Cardiac septum (tissue), 1 donor: Measurements from ENCODE around the gene HSPB9. TPM values are rescaled to one million over a fixed set of nuclear protein-coding genes. Genes with fewer than 3 reads are reported as not detected.

ENCODE experiments used
- DNase-seq: peaks from one replicate; pipeline ENCODE4 v3.0.0-alpha.2; 2020; ENCODE audit warnings: low spot score
- intact Hi-C: fragments of 100-400 bp; cut with DNase I; formaldehyde crosslinking; loops from one replicate; pipeline ENCODE4 v1.14.0; 2022
- long read RNA-seq: library from polyadenylated mRNA; unstranded; transcript quantifications from one replicate; pipeline ENCODE4 v2.0.0, GENCODE V29; 2021
- total RNA-seq: library from RNA; stranded (reverse); fragmentation: NEBNext Ultra II Directional; extraction: Animal tissue kit (Norgen Biotek cat#: 25700); gene quantifications from one replicate; pipeline ENCODE4 v1.2.1, GENCODE V29; 2021
- donor health status: DM: no; HTN: no; CAD: no.

HSPB9 gene
- total RNA-seq, result not detected
- long read RNA-seq, partial matches to known transcripts, result 0 of 2 reads
- long read RNA-seq, other reads (novel, unspliced or antisense), result 0 of 2 reads

- intact Hi-C loops, result no loop called here
- no peak for DNase-seq
These were observed at the start of gene HSPB9 for GRCh38 chr17:42122371-42123303. Gene HSPB9, plus strand, starts transcription at chr17:42122804. Its CDS starts 47 bp downstream, at chr17:42122851.

GRCh38 chr17:42075789-42076188, 46.8 kb upstream of the HSPB9 start:
- intact Hi-C loops, result no loop called here
- DNase-seq, result no peak

GRCh38 chr17:42076797-42077559, 45.6 kb upstream of the HSPB9 start:
- DNase-seq, result no peak
- intact Hi-C loops, result no loop called here

- no peak for DNase-seq
- intact Hi-C loops, result no loop called here
These were observed 44.8 kb upstream of the HSPB9 start for GRCh38 chr17:42077755-42078154.

- intact Hi-C loops, result no loop called here
These were observed 44.1 kb upstream of the HSPB9 start for GRCh38 chr17:42078396-42079043.

GRCh38 chr17:42079541-42079940, 43.1 kb upstream of the HSPB9 start:
- intact Hi-C loops, result no loop called here
- no peak for DNase-seq

More at GRCh38 chr17:42078396-42079043, 44.1 kb upstream of the HSPB9 start:
- DNase-seq, result no peak

DNA sequence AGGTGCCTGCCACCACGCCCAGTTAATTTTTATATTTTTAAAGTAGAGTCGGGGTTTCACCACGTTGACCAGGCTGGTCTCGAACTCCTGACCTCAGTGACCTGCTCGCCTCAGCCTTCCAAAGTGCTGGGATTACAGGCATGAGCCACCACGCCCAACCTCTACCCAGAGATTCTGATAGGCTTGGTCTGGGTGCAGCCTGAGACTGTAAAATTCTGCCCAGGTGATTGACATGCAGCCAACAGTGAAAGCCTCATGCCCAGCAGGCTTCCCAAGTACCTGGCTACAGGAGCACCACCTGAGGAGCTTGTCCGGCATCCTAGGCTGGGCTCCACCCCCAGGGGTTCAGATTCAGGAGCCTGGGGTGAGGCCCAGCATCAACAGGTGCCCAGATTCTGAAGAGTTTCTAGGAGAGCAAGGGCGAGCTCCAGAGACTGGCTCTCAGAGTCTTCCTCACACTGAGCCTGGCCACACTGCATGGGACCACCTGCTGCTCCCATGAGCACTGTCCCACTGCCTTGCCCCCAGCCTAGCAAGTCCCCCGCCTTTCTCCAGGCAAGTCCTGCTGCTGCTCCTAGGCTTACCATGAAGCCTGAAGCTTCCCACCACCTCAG, 41.0 kb upstream of the HSPB9 start:
- intact Hi-C loops, result no loop called here

DNA sequence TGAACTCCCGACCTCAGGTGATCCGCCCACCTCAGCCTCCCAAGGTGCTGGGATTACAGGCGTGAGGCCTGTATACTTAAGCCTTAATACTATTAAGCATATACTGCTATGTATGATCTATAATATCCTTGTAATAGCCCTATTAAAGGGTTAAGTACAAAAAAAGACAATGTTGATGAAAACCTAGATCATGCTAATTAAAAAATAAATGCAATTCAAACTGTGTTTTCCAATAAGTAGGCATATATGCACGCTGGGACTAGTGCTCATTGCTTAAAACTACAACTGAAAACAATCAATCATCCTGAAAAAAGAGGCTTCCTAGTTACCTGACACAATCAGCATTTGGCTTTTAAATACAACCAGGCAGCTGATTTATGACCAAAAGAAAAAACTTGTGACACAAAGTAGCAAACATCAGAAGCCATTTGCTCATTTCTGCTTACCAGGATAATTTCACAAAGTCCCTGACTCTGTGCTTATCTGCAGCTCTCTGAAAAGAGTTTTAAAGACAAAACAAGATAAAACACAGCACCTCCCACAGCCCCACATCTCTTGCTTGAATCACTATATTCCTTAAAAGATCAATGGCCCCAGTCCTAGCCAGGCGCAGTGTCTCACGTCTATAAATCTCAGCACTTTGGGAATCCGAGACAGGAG, 35.4 kb upstream of the HSPB9 start:
- intact Hi-C loops, result no loop called here
- no peak for DNase-seq

More for the DNA sequence above, 41.0 kb upstream of the HSPB9 start:
- DNase-seq, result no peak

- intact Hi-C loops, result no loop called here
These were observed 34.6 kb upstream of the HSPB9 start for GRCh38 chr17:42087736-42088705.

DNA sequence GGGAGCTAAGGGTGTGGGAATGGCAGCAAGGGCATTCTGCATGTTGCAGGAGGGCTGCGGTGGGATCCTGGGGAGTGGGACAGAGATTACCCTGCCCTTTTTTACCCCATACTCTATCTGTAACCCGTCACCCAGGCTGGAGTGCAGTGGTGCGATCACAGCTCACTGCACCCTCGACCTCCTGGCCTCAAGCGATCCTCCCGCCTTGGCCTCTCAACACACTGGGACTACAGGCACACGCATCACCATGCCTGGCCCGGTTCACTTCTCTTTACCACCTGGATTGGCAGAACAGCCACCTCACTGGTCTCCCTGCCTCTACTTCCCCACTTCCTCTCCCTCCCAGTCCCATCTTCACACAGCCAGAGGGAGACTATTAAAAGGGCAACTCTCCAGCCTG, 33.9 kb upstream of the HSPB9 start:
- DNase-seq, result no peak
- intact Hi-C loops, result no loop called here

More at GRCh38 chr17:42087736-42088705, 34.6 kb upstream of the HSPB9 start:
- DNase-seq, result no peak

- intact Hi-C loops, result no loop called here
- DNase-seq, result no peak
These were observed 31.4 kb upstream of the HSPB9 start for GRCh38 chr17:42090964-42091790.

DNA sequence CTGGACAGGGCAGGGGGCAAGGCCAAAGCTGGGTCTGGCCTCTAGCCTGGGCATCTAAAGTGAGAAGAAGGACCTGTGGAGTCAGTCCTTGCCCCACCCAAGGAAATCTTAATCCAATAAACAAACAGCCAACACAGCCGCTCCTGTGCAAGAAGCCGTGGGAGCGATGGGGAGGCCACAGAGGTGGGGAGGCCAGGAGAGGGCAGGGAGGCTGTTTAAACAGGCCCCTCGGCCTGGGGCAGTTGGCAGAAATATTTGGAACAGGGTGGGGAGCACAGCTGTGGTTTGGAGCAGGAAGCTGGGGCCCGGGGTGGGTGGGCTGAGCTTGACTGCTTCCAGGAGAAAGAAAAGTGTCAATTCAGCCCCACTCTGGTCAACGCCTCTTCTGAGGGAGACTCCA, 29.7 kb upstream of the HSPB9 start:
- intact Hi-C loops, result no loop called here
- DNase-seq, result no peak

GRCh38 chr17:42094375-42095069, 28.1 kb upstream of the HSPB9 start:
- intact Hi-C loops, result loop anchor here (5.0 kb wide), 1 partner anchor 132 kb away; no protein-coding TSS in a partner anchor
- no peak for DNase-seq

DNA sequence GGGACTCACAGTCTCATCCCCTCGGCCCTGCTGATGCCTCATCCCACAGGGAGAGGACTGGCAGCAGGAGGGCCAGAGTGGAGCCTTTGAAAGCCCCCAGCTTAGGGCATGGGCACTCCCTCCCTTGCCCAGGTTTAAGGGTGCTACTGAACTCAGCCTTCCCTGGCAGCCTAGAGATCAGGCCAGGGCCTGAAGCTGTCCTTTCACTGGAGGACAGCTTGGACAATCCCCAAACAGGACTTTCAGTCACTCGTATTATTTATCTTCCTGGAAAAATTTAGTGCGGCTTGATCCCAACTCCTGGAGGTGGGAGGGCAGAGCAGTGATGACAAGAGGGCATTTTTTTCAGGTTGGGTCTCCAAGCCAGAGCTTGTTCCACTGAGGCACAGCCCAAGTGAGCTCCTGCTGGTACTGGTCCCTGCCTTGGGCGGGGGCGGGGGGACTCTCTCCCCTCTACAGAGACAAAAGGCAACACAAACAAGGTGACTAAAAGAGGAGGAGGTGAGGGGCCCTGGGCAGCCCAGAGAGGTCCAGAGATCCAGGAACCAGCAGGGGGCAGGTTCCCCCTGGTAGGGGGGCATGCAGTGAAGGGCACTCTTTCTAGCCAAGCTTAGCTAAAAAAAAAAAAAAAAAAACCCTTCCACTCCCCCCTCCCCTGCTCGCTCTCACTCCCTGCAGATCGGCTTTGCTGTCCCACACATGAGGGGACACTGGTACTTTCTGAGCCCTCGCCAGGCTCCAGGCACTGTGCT, 26.1 kb upstream of the HSPB9 start:
- intact Hi-C loops, result loop anchor here (5.0 kb wide), 1 partner anchor 134 kb away; no protein-coding TSS in a partner anchor
- no peak for DNase-seq
